ENCODE measurements around the gene P4HA2. TPM values are rescaled to one million over a fixed set of nuclear protein-coding genes. Genes with fewer than 3 reads are reported as not detected.

P4HA2 gene
- total RNA-seq, 1 experiment from 2014 or later, result 15.1 TPM

DNA sequence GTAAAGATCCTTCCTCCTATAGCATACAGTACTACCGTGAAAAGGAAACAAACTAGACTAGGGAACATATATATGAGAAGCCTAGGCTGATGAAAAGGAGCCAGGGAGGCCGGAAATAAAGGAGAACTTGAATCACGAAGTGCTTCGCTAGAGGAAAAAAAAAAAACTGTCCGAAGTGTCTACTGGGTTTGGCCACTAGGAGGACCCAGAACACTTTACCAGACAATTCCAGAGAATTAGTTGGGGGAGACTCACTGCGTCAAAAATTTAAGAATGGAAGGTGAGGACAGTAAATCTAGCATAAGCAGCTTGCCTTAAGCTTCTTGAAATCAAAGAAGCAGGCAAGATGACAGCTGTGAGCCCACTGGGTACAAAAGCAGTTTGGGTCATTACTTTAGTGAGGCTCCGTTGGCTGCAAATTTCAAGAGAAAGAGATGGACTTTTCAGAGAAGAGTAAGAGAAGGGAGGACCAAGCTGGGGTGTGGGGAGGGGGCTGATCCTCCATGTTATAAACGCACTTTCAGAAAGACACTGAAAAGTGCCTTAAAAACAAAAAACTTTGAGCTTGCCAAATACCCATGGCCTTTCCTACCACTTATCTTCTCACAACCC is 47.4 kb downstream of the P4HA2 start:
- peak overlapping the region; percentile 53 for H3K4me3 Mint-ChIP-seq
- no peaks in the 10 kb centered on the region for H3K27me3 Mint-ChIP-seq (ENCODE audit: low read depth)
- CTCF ChIA-PET, result interaction anchor here (0.9 to 2.8 kb wide), 16 partner anchors 9 to 627 kb away, joined by 3 to 20 read pairs (median 4); partner anchors contain the start of gene SLC22A4
- H3K4me1 Mint-ChIP-seq, result peaks cover 23% of the 10 kb centered on the region
- DNase-seq (ENCODE audit: low spot score), result no peak
- ATAC-seq, result peak; percentile 35
- H3K27ac Mint-ChIP-seq, result no peak overlapping the region
- no peaks in the 10 kb centered on the region for H3K36me3 Mint-ChIP-seq
- peaks cover 7% of the 10 kb centered on the region; the same call in 1 of the 2 replicates for H3K9me3 Mint-ChIP-seq
- TF ChIP-seq NR2C2 (CRISPR knock-in tag; IDR thresholded peaks at IDR 0.05), result no peak
- TF ChIP-seq, protein P1, sequence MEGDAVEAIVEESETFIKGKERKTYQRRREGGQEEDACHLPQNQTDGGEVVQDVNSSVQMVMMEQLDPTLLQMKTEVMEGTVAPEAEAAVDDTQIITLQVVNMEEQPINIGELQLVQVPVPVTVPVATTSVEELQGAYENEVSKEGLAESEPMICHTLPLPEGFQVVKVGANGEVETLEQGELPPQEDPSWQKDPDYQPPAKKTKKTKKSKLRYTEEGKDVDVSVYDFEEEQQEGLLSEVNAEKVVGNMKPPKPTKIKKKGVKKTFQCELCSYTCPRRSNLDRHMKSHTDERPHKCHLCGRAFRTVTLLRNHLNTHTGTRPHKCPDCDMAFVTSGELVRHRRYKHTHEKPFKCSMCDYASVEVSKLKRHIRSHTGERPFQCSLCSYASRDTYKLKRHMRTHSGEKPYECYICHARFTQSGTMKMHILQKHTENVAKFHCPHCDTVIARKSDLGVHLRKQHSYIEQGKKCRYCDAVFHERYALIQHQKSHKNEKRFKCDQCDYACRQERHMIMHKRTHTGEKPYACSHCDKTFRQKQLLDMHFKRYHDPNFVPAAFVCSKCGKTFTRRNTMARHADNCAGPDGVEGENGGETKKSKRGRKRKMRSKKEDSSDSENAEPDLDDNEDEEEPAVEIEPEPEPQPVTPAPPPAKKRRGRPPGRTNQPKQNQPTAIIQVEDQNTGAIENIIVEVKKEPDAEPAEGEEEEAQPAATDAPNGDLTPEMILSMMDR (IDR thresholded peaks at IDR 0.05), result peak; percentile 54; the same call in 1 of the 2 replicates
- POLR2A ChIA-PET, result interaction anchor here (0.7 kb wide), 1 partner anchor 230 kb away, joined by 5 read pairs; no protein-coding TSS in a partner anchor

DNA sequence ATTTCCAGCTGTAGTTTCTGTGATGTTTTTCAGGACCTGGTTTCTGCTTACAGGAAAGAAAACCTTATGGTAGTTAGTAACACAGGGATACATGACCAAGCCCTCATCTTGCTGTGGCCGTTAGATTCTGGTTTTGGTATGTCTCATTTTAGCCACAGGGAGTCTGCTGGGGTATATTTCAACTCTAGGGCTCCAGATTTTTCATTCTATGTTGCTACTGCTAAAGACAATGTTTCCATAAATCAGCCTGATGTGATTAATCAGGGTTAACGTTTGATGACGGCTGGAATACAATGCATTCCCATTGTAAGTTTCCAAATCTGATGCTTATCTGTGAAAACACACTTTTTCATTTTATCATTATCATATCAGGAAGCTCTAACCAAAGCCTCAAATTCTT is 48.2 kb downstream of the P4HA2 start:
- H3K4me3 Mint-ChIP-seq, result no peak overlapping the region
- no peak overlapping the region for H3K27ac Mint-ChIP-seq
- H3K9me3 Mint-ChIP-seq, result peaks cover 7% of the 10 kb centered on the region; the same call in 1 of the 2 replicates
- ChIA-PET CTCF (interaction anchor here (1.3 to 2.8 kb wide), 3 partner anchors 10 to 114 kb away, joined by 5 to 20 read pairs (median 18); no protein-coding TSS in a partner anchor), POLR2A (no interaction called here)
- TF ChIP-seq RELA (CRISPR knock-in tag; IDR thresholded peaks at IDR 0.05; ENCODE audit: borderline replicate concordance), result no peak
- DNase-seq (ENCODE audit: low spot score) (no peak), ATAC-seq (no peak)
- H3K27me3 Mint-ChIP-seq (ENCODE audit: low read depth), result no peaks in the 10 kb centered on the region
- H3K4me1 Mint-ChIP-seq, result peaks cover 23% of the 10 kb centered on the region
- no peaks in the 10 kb centered on the region for H3K36me3 Mint-ChIP-seq

DNA sequence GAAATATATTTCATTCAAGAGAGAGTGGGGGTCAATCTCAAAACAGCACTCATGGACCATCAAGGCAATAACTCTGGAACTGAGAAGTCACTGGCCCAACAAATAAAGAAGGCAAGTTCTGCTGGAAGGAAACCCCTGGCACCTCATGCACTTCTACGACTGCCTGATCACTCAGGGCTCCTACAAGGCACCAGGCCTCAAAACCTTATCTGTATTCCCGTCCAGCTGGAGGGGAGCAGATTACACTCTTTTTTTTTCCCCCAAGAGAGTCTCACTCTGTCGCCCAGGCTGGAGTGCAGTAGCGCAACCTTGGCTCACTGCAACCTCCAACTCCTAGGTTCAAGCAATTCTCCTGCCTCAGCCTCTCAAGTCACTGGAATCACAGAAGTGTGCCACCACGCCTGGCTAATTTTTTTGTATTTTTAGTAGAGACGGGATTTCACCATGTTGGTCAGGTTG is 49.9 kb downstream of the P4HA2 start:
- Mint-ChIP-seq H3K27me3 (ENCODE audit: low read depth) (no peaks in the 10 kb centered on the region), H3K36me3 (no peaks in the 10 kb centered on the region), H3K27ac (no peak overlapping the region), H3K9me3 (no peaks in the 10 kb centered on the region), H3K4me3 (no peak overlapping the region), H3K4me1 (peaks cover 23% of the 10 kb centered on the region)
- POLR2A ChIA-PET, result no interaction called here
- CTCF ChIA-PET, result interaction anchor here (1.0 to 1.1 kb wide), 2 partner anchors 61 to 113 kb away, joined by 3 to 4 read pairs; no protein-coding TSS in a partner anchor
- TF ChIP-seq, protein P2, sequence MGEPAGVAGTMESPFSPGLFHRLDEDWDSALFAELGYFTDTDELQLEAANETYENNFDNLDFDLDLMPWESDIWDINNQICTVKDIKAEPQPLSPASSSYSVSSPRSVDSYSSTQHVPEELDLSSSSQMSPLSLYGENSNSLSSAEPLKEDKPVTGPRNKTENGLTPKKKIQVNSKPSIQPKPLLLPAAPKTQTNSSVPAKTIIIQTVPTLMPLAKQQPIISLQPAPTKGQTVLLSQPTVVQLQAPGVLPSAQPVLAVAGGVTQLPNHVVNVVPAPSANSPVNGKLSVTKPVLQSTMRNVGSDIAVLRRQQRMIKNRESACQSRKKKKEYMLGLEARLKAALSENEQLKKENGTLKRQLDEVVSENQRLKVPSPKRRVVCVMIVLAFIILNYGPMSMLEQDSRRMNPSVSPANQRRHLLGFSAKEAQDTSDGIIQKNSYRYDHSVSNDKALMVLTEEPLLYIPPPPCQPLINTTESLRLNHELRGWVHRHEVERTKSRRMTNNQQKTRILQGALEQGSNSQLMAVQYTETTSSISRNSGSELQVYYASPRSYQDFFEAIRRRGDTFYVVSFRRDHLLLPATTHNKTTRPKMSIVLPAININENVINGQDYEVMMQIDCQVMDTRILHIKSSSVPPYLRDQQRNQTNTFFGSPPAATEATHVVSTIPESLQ (CRISPR knock-in tag; IDR thresholded peaks at IDR 0.05), result no peak
- TF ChIP-seq PRRX2 (CRISPR knock-in tag; IDR thresholded peaks at IDR 0.05) (no peak), GTF2I (CRISPR knock-in tag; conservative IDR thresholded peaks at IDR 0.05) (no peak), TEAD1 (CRISPR knock-in tag; IDR thresholded peaks at IDR 0.05) (no peak)
- TF ChIP-seq, protein P3, sequence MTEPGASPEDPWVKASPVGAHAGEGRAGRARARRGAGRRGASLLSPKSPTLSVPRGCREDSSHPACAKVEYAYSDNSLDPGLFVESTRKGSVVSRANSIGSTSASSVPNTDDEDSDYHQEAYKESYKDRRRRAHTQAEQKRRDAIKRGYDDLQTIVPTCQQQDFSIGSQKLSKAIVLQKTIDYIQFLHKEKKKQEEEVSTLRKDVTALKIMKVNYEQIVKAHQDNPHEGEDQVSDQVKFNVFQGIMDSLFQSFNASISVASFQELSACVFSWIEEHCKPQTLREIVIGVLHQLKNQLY (CRISPR knock-in tag; IDR thresholded peaks at IDR 0.05), result no peak
- TF ChIP-seq, protein P4, sequence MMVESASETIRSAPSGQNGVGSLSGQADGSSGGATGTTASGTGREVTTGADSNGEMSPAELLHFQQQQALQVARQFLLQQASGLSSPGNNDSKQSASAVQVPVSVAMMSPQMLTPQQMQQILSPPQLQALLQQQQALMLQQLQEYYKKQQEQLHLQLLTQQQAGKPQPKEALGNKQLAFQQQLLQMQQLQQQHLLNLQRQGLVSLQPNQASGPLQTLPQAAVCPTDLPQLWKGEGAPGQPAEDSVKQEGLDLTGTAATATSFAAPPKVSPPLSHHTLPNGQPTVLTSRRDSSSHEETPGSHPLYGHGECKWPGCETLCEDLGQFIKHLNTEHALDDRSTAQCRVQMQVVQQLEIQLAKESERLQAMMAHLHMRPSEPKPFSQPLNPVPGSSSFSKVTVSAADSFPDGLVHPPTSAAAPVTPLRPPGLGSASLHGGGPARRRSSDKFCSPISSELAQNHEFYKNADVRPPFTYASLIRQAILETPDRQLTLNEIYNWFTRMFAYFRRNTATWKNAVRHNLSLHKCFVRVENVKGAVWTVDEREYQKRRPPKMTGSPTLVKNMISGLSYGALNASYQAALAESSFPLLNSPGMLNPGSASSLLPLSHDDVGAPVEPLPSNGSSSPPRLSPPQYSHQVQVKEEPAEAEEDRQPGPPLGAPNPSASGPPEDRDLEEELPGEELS (CRISPR knock-in tag; IDR thresholded peaks at IDR 0.05), result no peak
- TF ChIP-seq, protein P5, sequence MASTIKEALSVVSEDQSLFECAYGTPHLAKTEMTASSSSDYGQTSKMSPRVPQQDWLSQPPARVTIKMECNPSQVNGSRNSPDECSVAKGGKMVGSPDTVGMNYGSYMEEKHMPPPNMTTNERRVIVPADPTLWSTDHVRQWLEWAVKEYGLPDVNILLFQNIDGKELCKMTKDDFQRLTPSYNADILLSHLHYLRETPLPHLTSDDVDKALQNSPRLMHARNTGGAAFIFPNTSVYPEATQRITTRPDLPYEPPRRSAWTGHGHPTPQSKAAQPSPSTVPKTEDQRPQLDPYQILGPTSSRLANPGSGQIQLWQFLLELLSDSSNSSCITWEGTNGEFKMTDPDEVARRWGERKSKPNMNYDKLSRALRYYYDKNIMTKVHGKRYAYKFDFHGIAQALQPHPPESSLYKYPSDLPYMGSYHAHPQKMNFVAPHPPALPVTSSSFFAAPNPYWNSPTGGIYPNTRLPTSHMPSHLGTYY (CRISPR knock-in tag; IDR thresholded peaks at IDR 0.05), result no peak
- ATAC-seq, result no peak
- no peak for DNase-seq (ENCODE audit: low spot score)

Data from WTC11 (cell line).